Activated naive CD8-positive, alpha-beta T cell treated with anti-CD3 and anti-CD28 coated beads, Interleukin-2, amount 10 ng/mL, durations not matched to agents 7 days and 5 days (primary cell): Measurements from ENCODE around the gene INPP5F. TPM values are rescaled to one million over a fixed set of nuclear protein-coding genes. Genes with fewer than 3 reads are reported as not detected.

Experiments
- ATAC-seq: fragments of 150-1000 bp; cut with Tn5 transposase; one replicate; pipeline ENCODE4 v1.10.0; 2021; ENCODE audit warnings: low read depth, moderate library complexity
- POLR2A ChIA-PET: fragments of 350-600 bp; sonication (Branson Sonifier 250); formaldehyde crosslinking; loops from one replicate; lab custom pipeline; 2021; ENCODE audit warnings: antibody characterized with exemption; lab: Charles Lee
- DNase-seq: peaks from one replicate; pipeline ENCODE4 v3.0.0; 2021
- H3K27ac Mint-ChIP-seq: one replicate; pipeline ENCODE4 v1.8.0; 2022; ENCODE audit warnings: mild to moderate bottlenecking, mixed read lengths
- H3K27me3 Mint-ChIP-seq: one replicate; pipeline ENCODE4 v1.8.0; 2022; ENCODE audit warnings: mild to moderate bottlenecking, moderate library complexity, mixed read lengths
- H3K36me3 Mint-ChIP-seq: one replicate; pipeline ENCODE4 v1.8.0; 2021; ENCODE audit warnings: mild to moderate bottlenecking, mixed read lengths
- H3K4me1 Mint-ChIP-seq: one replicate; pipeline ENCODE4 v1.8.0; 2021; ENCODE audit warnings: mixed read lengths
- H3K4me3 Mint-ChIP-seq: one replicate; pipeline ENCODE4 v1.8.0; 2022; ENCODE audit warnings: mild to moderate bottlenecking, moderate library complexity, mixed read lengths
- H3K9me3 Mint-ChIP-seq: one replicate; pipeline ENCODE4 v1.8.0; 2021; ENCODE audit warnings: mixed read lengths
- total RNA-seq, 2 experiments: library from RNA; stranded (reverse); gene quantifications; one replicate each; pipeline ENCODE4 v1.2.3, GENCODE V29; 2021

INPP5F gene
- total RNA-seq, 2 experiments from 2014 or later, result 12.2 to 13.5 TPM

- Mint-ChIP-seq H3K4me1 (peaks cover 13% of the 10 kb centered on the region), H3K27ac (no peak overlapping the region), H3K9me3 (no peaks in the 10 kb centered on the region), H3K4me3 (no peak overlapping the region), H3K36me3 (peaks cover 40% of the 10 kb centered on the region), H3K27me3 (no peaks in the 10 kb centered on the region)
- no peak for DNase-seq
- POLR2A ChIA-PET, result no interaction called here
- ATAC-seq, result no peak
Measured at GRCh38 chr10:119831656-119832055, 105.8 kb downstream of the INPP5F start.

- POLR2A ChIA-PET, result no interaction called here
Measured at GRCh38 chr10:119832951-119833350, 107.1 kb downstream of the INPP5F start.

GRCh38 chr10:119834188-119834587, 108.3 kb downstream of the INPP5F start:
- Mint-ChIP-seq H3K9me3 (no peaks in the 10 kb centered on the region), H3K4me3 (no peak overlapping the region), H3K36me3 (peaks cover 42% of the 10 kb centered on the region), H3K4me1 (peaks cover 13% of the 10 kb centered on the region), H3K27me3 (no peaks in the 10 kb centered on the region), H3K27ac (peak overlapping the region; percentile 31)
- no peak for ATAC-seq
- no peak for DNase-seq
- POLR2A ChIA-PET, result no interaction called here

More at GRCh38 chr10:119832951-119833350, 107.1 kb downstream of the INPP5F start:
- peaks cover 13% of the 10 kb centered on the region for H3K4me1 Mint-ChIP-seq
- no peak overlapping the region for H3K4me3 Mint-ChIP-seq
- ATAC-seq (no peak), DNase-seq (no peak)
- no peaks in the 10 kb centered on the region for H3K27me3 Mint-ChIP-seq
- no peak overlapping the region for H3K27ac Mint-ChIP-seq
- H3K36me3 Mint-ChIP-seq, result peaks cover 42% of the 10 kb centered on the region
- no peaks in the 10 kb centered on the region for H3K9me3 Mint-ChIP-seq

- Mint-ChIP-seq H3K27ac (no peak overlapping the region), H3K4me1 (peaks cover 6% of the 10 kb centered on the region), H3K36me3 (peaks cover 45% of the 10 kb centered on the region), H3K9me3 (no peaks in the 10 kb centered on the region), H3K27me3 (no peaks in the 10 kb centered on the region), H3K4me3 (no peak overlapping the region)
- POLR2A ChIA-PET, result no interaction called here
- ATAC-seq (no peak), DNase-seq (no peak)
Measured at GRCh38 chr10:119845656-119846055, 119.8 kb downstream of the INPP5F start.

- Mint-ChIP-seq H3K36me3 (peaks cover 36% of the 10 kb centered on the region), H3K4me3 (no peak overlapping the region), H3K9me3 (no peaks in the 10 kb centered on the region), H3K27ac (no peak overlapping the region), H3K4me1 (peaks cover 4% of the 10 kb centered on the region), H3K27me3 (no peaks in the 10 kb centered on the region)
- ATAC-seq (no peak), DNase-seq (no peak)
- POLR2A ChIA-PET, result interaction anchor here (1.2 kb wide), 1 partner anchor 123 kb away, joined by 6 read pairs; the partner anchor contains the start of gene INPP5F
Measured at GRCh38 chr10:119849031-119849789, 123.4 kb downstream of the INPP5F start.

- POLR2A ChIA-PET, result interaction anchor here (0.7 kb wide), 2 partner anchors 10 to 18 kb away, joined by 4 to 5 read pairs; no protein-coding TSS in a partner anchor
- H3K4me1 Mint-ChIP-seq, result peaks cover 4% of the 10 kb centered on the region
- no peaks in the 10 kb centered on the region for H3K27me3 Mint-ChIP-seq
- H3K27ac Mint-ChIP-seq, result no peak overlapping the region
- H3K9me3 Mint-ChIP-seq, result no peaks in the 10 kb centered on the region
- DNase-seq (no peak), ATAC-seq (no peak)
- peaks cover 34% of the 10 kb centered on the region for H3K36me3 Mint-ChIP-seq
- no peak overlapping the region for H3K4me3 Mint-ChIP-seq
Measured at GRCh38 chr10:119849944-119850343, 124.1 kb downstream of the INPP5F start.

- DNase-seq (no peak), ATAC-seq (no peak)
- no peaks in the 10 kb centered on the region for H3K27me3 Mint-ChIP-seq
- H3K9me3 Mint-ChIP-seq, result no peaks in the 10 kb centered on the region
- H3K4me3 Mint-ChIP-seq, result no peak overlapping the region
- no peak overlapping the region for H3K27ac Mint-ChIP-seq
- POLR2A ChIA-PET, result no interaction called here
- H3K4me1 Mint-ChIP-seq, result no peaks in the 10 kb centered on the region
- H3K36me3 Mint-ChIP-seq, result peaks cover 31% of the 10 kb centered on the region
Measured at GRCh38 chr10:119852277-119852676, 126.4 kb downstream of the INPP5F start.

GRCh38 chr10:119852822-119853221, 127.0 kb downstream of the INPP5F start:
- no peak for DNase-seq
- ATAC-seq, result no peak
- H3K4me3 Mint-ChIP-seq, result no peak overlapping the region
- no peaks in the 10 kb centered on the region for H3K27me3 Mint-ChIP-seq
- no peaks in the 10 kb centered on the region for H3K9me3 Mint-ChIP-seq
- H3K36me3 Mint-ChIP-seq, result peaks cover 30% of the 10 kb centered on the region
- POLR2A ChIA-PET, result no interaction called here
- no peak overlapping the region for H3K27ac Mint-ChIP-seq
- no peaks in the 10 kb centered on the region for H3K4me1 Mint-ChIP-seq

GRCh38 chr10:119853574-119853973, 127.7 kb downstream of the INPP5F start:
- POLR2A ChIA-PET, result no interaction called here
- no peaks in the 10 kb centered on the region for H3K4me1 Mint-ChIP-seq
- DNase-seq (no peak), ATAC-seq (no peak)
- no peaks in the 10 kb centered on the region for H3K27me3 Mint-ChIP-seq
- H3K4me3 Mint-ChIP-seq, result no peak overlapping the region
- no peaks in the 10 kb centered on the region for H3K9me3 Mint-ChIP-seq
- no peak overlapping the region for H3K27ac Mint-ChIP-seq
- H3K36me3 Mint-ChIP-seq, result peaks cover 27% of the 10 kb centered on the region

GRCh38 chr10:119858063-119858462, 132.2 kb downstream of the INPP5F start:
- peaks cover 17% of the 10 kb centered on the region for H3K36me3 Mint-ChIP-seq
- H3K27me3 Mint-ChIP-seq, result no peaks in the 10 kb centered on the region
- POLR2A ChIA-PET, result no interaction called here
- H3K4me1 Mint-ChIP-seq, result peaks cover 17% of the 10 kb centered on the region
- H3K27ac Mint-ChIP-seq, result no peak overlapping the region
- no peaks in the 10 kb centered on the region for H3K9me3 Mint-ChIP-seq
- no peak for DNase-seq
- no peak overlapping the region for H3K4me3 Mint-ChIP-seq
- no peak for ATAC-seq

- H3K27ac Mint-ChIP-seq, result no peak overlapping the region
- POLR2A ChIA-PET, result interaction anchor here (0.5 to 2.5 kb wide), 3 partner anchors 9 to 111 kb away, joined by 3 to 13 read pairs (median 5); partner anchors contain the start of gene MCMBP
- DNase-seq, result no peak
Measured at GRCh38 chr10:119859420-119860258, 133.8 kb downstream of the INPP5F start.

GRCh38 chr10:119860866-119861607, 135.2 kb downstream of the INPP5F start:
- no peak for ATAC-seq
- H3K36me3 Mint-ChIP-seq, result peaks cover 33% of the 10 kb centered on the region

More at GRCh38 chr10:119859420-119860258, 133.8 kb downstream of the INPP5F start:
- ATAC-seq, result no peak
- Mint-ChIP-seq H3K9me3 (peaks cover 3% of the 10 kb centered on the region), H3K27me3 (no peaks in the 10 kb centered on the region), H3K4me1 (peaks cover 25% of the 10 kb centered on the region), H3K4me3 (no peak overlapping the region), H3K36me3 (peaks cover 24% of the 10 kb centered on the region)

GRCh38 chr10:119862524-119862923, 136.7 kb downstream of the INPP5F start:
- H3K4me3 Mint-ChIP-seq, result no peak overlapping the region
- ATAC-seq, result no peak
- H3K36me3 Mint-ChIP-seq, result peaks cover 36% of the 10 kb centered on the region
- H3K27ac Mint-ChIP-seq, result no peak overlapping the region
- H3K9me3 Mint-ChIP-seq, result peaks cover 5% of the 10 kb centered on the region
- peaks cover 40% of the 10 kb centered on the region for H3K4me1 Mint-ChIP-seq
- DNase-seq, result no peak
- H3K27me3 Mint-ChIP-seq, result no peaks in the 10 kb centered on the region
- POLR2A ChIA-PET, result no interaction called here

More at GRCh38 chr10:119860866-119861607, 135.2 kb downstream of the INPP5F start:
- Mint-ChIP-seq H3K4me3 (no peak overlapping the region), H3K27ac (no peak overlapping the region), H3K9me3 (peaks cover 5% of the 10 kb centered on the region), H3K4me1 (peaks cover 33% of the 10 kb centered on the region), H3K27me3 (no peaks in the 10 kb centered on the region)
- no peak for DNase-seq
- POLR2A ChIA-PET, result interaction anchor here (2.5 kb wide), 1 partner anchor 11 kb away, joined by 13 read pairs; the partner anchor contains the start of gene MCMBP
